GM12878 (cell line): Measurements from ENCODE around the gene OR2AJ1.
A peak's percentile ranks its signal among the peaks of the same experiment; 100 is the strongest.
"Not testable (repeated sequence)": the region's sequence is repeated elsewhere in the genome, so short reads cannot be mapped to it uniquely, and the experiment has no call there.

Experiments
- EZH2 ChIP-seq: IDR thresholded peaks from 2 replicates; pipeline ENCODE4 v1.6.1; 2012; ENCODE audit warnings: low read depth, mild to moderate bottlenecking, control low read depth, inconsistent platforms, low read length, borderline replicate concordance; ENCODE audit not compliant: control insufficient read depth
- HDGF ChIP-seq: fragments of 450-650 bp; IDR thresholded peaks from 2 replicates; pipeline ENCODE4 v1.6.1; 2016; ENCODE audit warnings: antibody characterized with exemption
- PAX8 ChIP-seq: fragments of 450-650 bp; IDR thresholded peaks from 2 replicates; pipeline ENCODE4 v1.6.1; 2017; ENCODE audit warnings: mild to moderate bottlenecking, moderate library complexity
- POLR2A ChIP-seq: IDR thresholded peaks from 2 replicates; pipeline ENCODE4 v1.6.1; 2011; ENCODE audit warnings: low read depth, mild to moderate bottlenecking, low read length
- SREBF2 ChIP-seq: IDR thresholded peaks from 2 replicates; pipeline ENCODE4 v1.6.1; 2012; ENCODE audit warnings: mild to moderate bottlenecking, low read length

- not testable (repeated sequence) for TF ChIP-seq HDGF, SREBF2, EZH2, PAX8
- TF ChIP-seq POLR2A: 0 out of 2 replicates have a peak, but pooled peaks have one; percentile 31
Observed at GRCh38 chr1:247936965-247937734, 12.5 kb downstream of the OR2AJ1 start.
